CD8-positive, alpha-beta memory T cell (primary cell): ENCODE data around the gene MPHOSPH9. TPM values are rescaled to one million over a fixed set of nuclear protein-coding genes. Genes with fewer than 3 reads are reported as not detected.

Experiments used
- CTCF ChIA-PET: fragments of 350-600 bp; sonication (Branson Sonifier 250); formaldehyde crosslinking; loops from one replicate; lab custom pipeline; 2021; ENCODE audit warnings: antibody characterized with exemption; lab: Charles Lee
- POLR2A ChIA-PET: fragments of 350-600 bp; sonication (Branson Sonifier 250); formaldehyde crosslinking; loops from one replicate; lab custom pipeline; 2021; ENCODE audit warnings: antibody characterized with exemption; lab: Charles Lee
- DNase-seq, 5 donors: peaks; one replicate each; pipeline versions ENCODE4 v3.0.0 to v3.0.0-alpha.2; 2020 to 2022; ENCODE audit warnings: mixed read lengths in 1 of 5
- H3K27ac ChIP-seq: one replicate; pipeline ENCODE4 v1.7.0; 2013; ENCODE audit warnings: low read depth, mild to moderate bottlenecking, low read length, moderate library complexity
- H3K27me3 ChIP-seq: 2 replicates; pipeline ENCODE4 v1.7.0; 2013; ENCODE audit warnings: low read length, mild to moderate bottlenecking; ENCODE audit not compliant: insufficient read depth, poor library complexity, severe bottlenecking
- H3K36me3 ChIP-seq: 2 replicates; pipeline ENCODE4 v1.7.0; 2013; ENCODE audit warnings: mild to moderate bottlenecking, low read length, moderate library complexity; ENCODE audit not compliant: insufficient read depth
- H3K4me1 ChIP-seq: 2 replicates; pipeline ENCODE4 v1.7.0; 2013; ENCODE audit warnings: mild to moderate bottlenecking, low read length, moderate library complexity; ENCODE audit not compliant: insufficient read depth
- H3K4me3 ChIP-seq: 2 replicates; pipeline ENCODE4 v1.7.0; 2013; ENCODE audit warnings: mild to moderate bottlenecking, low read length
- H3K9me3 ChIP-seq: 2 replicates; pipeline ENCODE4 v1.7.0; 2013; ENCODE audit warnings: mild to moderate bottlenecking, low read length
- H3K27ac Mint-ChIP-seq, 8 donors: one replicate each; pipeline ENCODE4 v1.8.0; 2020 to 2021; ENCODE audit warnings: mixed read lengths in 8 of 8, mild to moderate bottlenecking in 6 of 8, inconsistent platforms in 3 of 8, moderate library complexity in 3 of 8
- H3K27me3 Mint-ChIP-seq, 2 donors: one replicate each; pipeline ENCODE4 v1.8.0; 2020 to 2021; ENCODE audit warnings: mixed read lengths in 2 of 2, mild to moderate bottlenecking in 1 of 2, moderate library complexity in 1 of 2
- H3K36me3 Mint-ChIP-seq, 3 donors: one replicate each; pipeline ENCODE4 v1.8.0; 2020 to 2021; ENCODE audit warnings: mixed read lengths in 3 of 3, inconsistent platforms in 1 of 3, mild to moderate bottlenecking in 1 of 3
- H3K4me1 Mint-ChIP-seq, 3 donors: one replicate each; pipeline ENCODE4 v1.8.0; 2020 to 2021; ENCODE audit warnings: mixed read lengths in 3 of 3, inconsistent platforms in 1 of 3, mild to moderate bottlenecking in 1 of 3
- H3K4me3 Mint-ChIP-seq, 7 donors: one replicate each; pipeline ENCODE4 v1.8.0; 2020 to 2021; ENCODE audit warnings: mixed read lengths in 7 of 7, mild to moderate bottlenecking in 6 of 7, moderate library complexity in 4 of 7, inconsistent platforms in 2 of 7
- H3K9me3 Mint-ChIP-seq, 5 donors: one replicate each; pipeline ENCODE4 v1.8.0; 2020 to 2022; ENCODE audit warnings: mixed read lengths in 5 of 5, mild to moderate bottlenecking in 3 of 5, moderate library complexity in 2 of 5, inconsistent platforms in 1 of 5
- polyA plus RNA-seq: library from polyadenylated mRNA; unstranded; fragments of 300-500 nt; fragmentation: Illumina TruSeq; gene quantifications from one replicate; pipeline ENCODE4 v1.2.3, GENCODE V29; 2021
- total RNA-seq, 2 experiments: library from RNA; stranded (reverse); gene quantifications; one replicate each; pipeline ENCODE4 v1.2.3, GENCODE V29; 2021

Gene MPHOSPH9
- total and polyA plus RNA-seq, 3 experiments from 2014 or later = 31.0 to 74.8 (median 67.3) TPM

DNA sequence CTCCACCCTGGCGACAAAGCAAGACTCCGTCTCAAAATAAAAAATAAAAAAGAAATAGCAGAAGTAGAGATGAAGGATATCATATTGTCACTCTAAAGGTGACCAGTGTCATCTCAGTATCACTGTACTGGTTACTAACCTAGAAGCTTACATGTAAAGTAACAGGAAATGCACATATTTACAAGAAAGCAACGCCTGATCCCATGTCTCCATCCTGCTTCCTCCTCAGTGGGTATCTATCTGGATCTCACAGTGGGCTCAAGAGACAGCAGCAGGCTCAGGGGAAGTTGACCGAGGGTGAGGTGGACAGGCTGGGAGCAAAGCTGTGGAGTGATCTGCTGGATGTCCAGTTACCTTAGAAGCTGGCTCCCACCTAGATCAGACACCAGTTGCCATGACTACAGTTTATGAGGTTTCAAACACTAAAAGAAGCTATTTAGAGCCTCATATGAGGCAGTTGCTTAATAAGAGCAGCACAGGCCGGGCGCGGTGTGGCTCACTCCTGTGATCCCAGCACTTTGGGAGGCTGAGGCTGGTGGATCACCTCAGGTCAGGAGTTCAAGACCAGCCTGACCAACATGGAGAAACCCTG, 10.8 kb upstream of the MPHOSPH9 start:
- no peak for DNase-seq
- H3K27me3 ChIP-seq = no peaks in the 10 kb centered on the region
- H3K36me3 Mint-ChIP-seq = peaks cover 0 to 58% (median 2%) of the 10 kb centered on the region in 3 donors
- H3K9me3 ChIP-seq = no peaks in the 10 kb centered on the region
- H3K27me3 Mint-ChIP-seq = no peaks in the 10 kb centered on the region
- H3K27ac Mint-ChIP-seq = peak overlapping the region in 7 of 8 donors; percentile 37 to 85 (median 62)
- ChIA-PET CTCF (interaction anchor here (1.5 kb wide), 1 partner anchor 26 kb away, joined by 3 read pairs; no protein-coding TSS in a partner anchor), POLR2A (interaction anchor here (2.2 kb wide), 1 partner anchor 11 kb away, joined by 8 read pairs; the partner anchor contains the start of genes MPHOSPH9 and MTRFR)
- H3K27ac ChIP-seq = no peak overlapping the region
- H3K4me1 Mint-ChIP-seq = peaks cover 49 to 72% (median 62%) of the 10 kb centered on the region in 3 donors
- H3K4me1 ChIP-seq = peaks cover 32% of the 10 kb centered on the region
- no peaks in the 10 kb centered on the region for H3K9me3 Mint-ChIP-seq
- H3K4me3 ChIP-seq = no peak overlapping the region
- peaks cover 3% of the 10 kb centered on the region for H3K36me3 ChIP-seq
- no peak overlapping the region for H3K4me3 Mint-ChIP-seq

DNA sequence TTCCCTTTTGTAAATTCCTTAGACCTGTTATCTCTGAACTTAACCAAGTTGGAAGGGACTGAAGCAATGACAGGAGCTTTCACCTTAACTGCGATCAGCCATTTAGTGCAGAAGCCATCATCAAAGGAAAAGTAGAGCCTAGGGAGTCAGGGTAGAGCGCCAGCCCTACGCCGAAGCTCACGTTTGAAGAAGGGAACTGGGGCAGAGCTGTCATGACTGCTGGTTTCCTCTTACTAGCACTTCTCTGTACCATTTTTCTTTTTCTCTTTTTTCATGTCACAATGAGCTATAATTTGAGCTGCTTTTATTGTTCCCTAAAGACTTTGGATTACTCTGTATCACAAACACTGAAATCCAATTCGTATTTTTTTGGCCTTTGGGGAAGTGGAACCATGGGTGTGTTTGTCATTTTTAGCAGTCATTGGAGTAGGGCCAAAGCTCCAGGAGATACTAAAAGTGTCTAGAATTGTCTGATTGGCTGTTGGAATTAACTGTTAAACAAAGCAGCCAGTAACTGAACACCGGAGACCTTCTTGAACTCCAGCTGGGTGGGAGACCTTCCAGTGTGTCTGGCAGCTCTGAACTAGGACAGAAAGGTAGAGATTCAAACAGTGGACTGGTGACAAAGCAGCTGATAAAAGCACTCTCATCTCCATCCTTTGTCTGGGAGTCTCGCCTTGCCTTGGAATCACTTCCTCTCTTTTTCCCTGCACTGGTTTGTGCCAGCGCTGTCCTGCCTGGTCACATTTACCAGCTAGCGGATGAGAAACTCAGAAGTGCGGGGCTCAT, 9.4 kb upstream of the MPHOSPH9 start:
- Histone ChIP-seq H3K4me1 (peaks cover 40% of the 10 kb centered on the region), H3K9me3 (no peaks in the 10 kb centered on the region), H3K4me3 (no peak overlapping the region), H3K36me3 (peaks cover 3% of the 10 kb centered on the region), H3K27me3 (no peaks in the 10 kb centered on the region), H3K27ac (no peak overlapping the region)
- POLR2A ChIA-PET = interaction anchor here (2.2 kb wide), 1 partner anchor 9 kb away, joined by 8 read pairs; the partner anchor contains the start of genes MPHOSPH9 and MTRFR
- no peaks in the 10 kb centered on the region for H3K9me3 Mint-ChIP-seq
- H3K4me3 Mint-ChIP-seq = peak overlapping the region in 1 of 7 donors; percentile 48
- H3K27me3 Mint-ChIP-seq = no peaks in the 10 kb centered on the region
- H3K4me1 Mint-ChIP-seq = peaks cover 46 to 72% (median 61%) of the 10 kb centered on the region in 3 donors
- CTCF ChIA-PET = interaction anchor here (0.7 to 11.9 kb wide), 5 partner anchors 10 to 382 kb away, joined by 3 to 113 read pairs (median 4); partner anchors contain the start of genes MPHOSPH9 and MTRFR
- H3K36me3 Mint-ChIP-seq = peaks cover 0 to 56% (median 2%) of the 10 kb centered on the region in 3 donors
- DNase-seq = peak in 1 of 5 donors; percentile 37
- H3K27ac Mint-ChIP-seq = peak overlapping the region in 7 of 8 donors; percentile 14 to 91 (median 77)

- H3K9me3 Mint-ChIP-seq = no peaks in the 10 kb centered on the region
- CTCF ChIA-PET = interaction anchor here (0.8 to 11.9 kb wide), 18 partner anchors 8 to 367 kb away, joined by 3 to 113 read pairs (median 4); partner anchors contain the start of gene TMED2
- no peak overlapping the region for H3K4me3 Mint-ChIP-seq
- H3K27me3 Mint-ChIP-seq = no peaks in the 10 kb centered on the region
- no peak overlapping the region for H3K4me3 ChIP-seq
- no peak for DNase-seq
- peak overlapping the region in 4 of 8 donors; percentile 24 to 94 (median 32) for H3K27ac Mint-ChIP-seq
- H3K27me3 ChIP-seq = no peaks in the 10 kb centered on the region
- peaks cover 42 to 72% (median 69%) of the 10 kb centered on the region in 3 donors for H3K4me1 Mint-ChIP-seq
- H3K36me3 Mint-ChIP-seq = peaks cover 0 to 60% (median 2%) of the 10 kb centered on the region in 3 donors
- POLR2A ChIA-PET = interaction anchor here (1.2 kb wide), 1 partner anchor 16 kb away, joined by 3 read pairs; no protein-coding TSS in a partner anchor
- H3K27ac ChIP-seq = no peak overlapping the region
- peaks cover 67% of the 10 kb centered on the region for H3K4me1 ChIP-seq
- peaks cover 3% of the 10 kb centered on the region for H3K36me3 ChIP-seq
- no peaks in the 10 kb centered on the region for H3K9me3 ChIP-seq
Measured at GRCh38 chr12:123238961-123239360, 6.0 kb upstream of the MPHOSPH9 start.

- H3K9me3 Mint-ChIP-seq = peaks cover 0 to under 1% (median 0%) of the 10 kb centered on the region in 5 donors
- ChIA-PET POLR2A (interaction anchor here (1.2 to 1.7 kb wide), 3 partner anchors 10 to 195 kb away, joined by 3 to 7 read pairs (median 7); no protein-coding TSS in a partner anchor), CTCF (interaction anchor here (0.7 to 11.9 kb wide), 35 partner anchors 9 to 448 kb away, joined by 3 to 113 read pairs (median 4); partner anchors contain the start of genes ARL6IP4, OGFOD2 and TMED2)
- H3K27ac ChIP-seq = no peak overlapping the region
- H3K36me3 Mint-ChIP-seq = peaks cover 0 to 64% (median 2%) of the 10 kb centered on the region in 3 donors
- no peaks in the 10 kb centered on the region for H3K9me3 ChIP-seq
- H3K27ac Mint-ChIP-seq = peak overlapping the region in 6 of 8 donors; percentile 50 to 94 (median 79)
- no peak for DNase-seq
- H3K27me3 Mint-ChIP-seq = no peaks in the 10 kb centered on the region
- H3K4me3 Mint-ChIP-seq = peak overlapping the region in 5 of 7 donors; percentile 18 to 81 (median 39)
- H3K4me1 ChIP-seq = peaks cover 64% of the 10 kb centered on the region
- H3K4me1 Mint-ChIP-seq = peaks cover 44 to 74% (median 70%) of the 10 kb centered on the region in 3 donors
- no peaks in the 10 kb centered on the region for H3K27me3 ChIP-seq
- no peaks in the 10 kb centered on the region for H3K36me3 ChIP-seq
- H3K4me3 ChIP-seq = no peak overlapping the region
Measured at GRCh38 chr12:123238330-123238682, 5.4 kb upstream of the MPHOSPH9 start.

- Histone ChIP-seq H3K4me3 (no peak overlapping the region), H3K4me1 (peaks cover 64% of the 10 kb centered on the region), H3K36me3 (no peaks in the 10 kb centered on the region), H3K27me3 (no peaks in the 10 kb centered on the region), H3K9me3 (no peaks in the 10 kb centered on the region), H3K27ac (no peak overlapping the region)
- POLR2A ChIA-PET = interaction anchor here (0.6 to 1.7 kb wide), 4 partner anchors 9 to 307 kb away, joined by 3 to 7 read pairs (median 5); no protein-coding TSS in a partner anchor
- Mint-ChIP-seq H3K27me3 (peaks cover 0 to 2% of the 10 kb centered on the region in 2 donors), H3K27ac (peak overlapping the region in 7 of 8 donors; percentile 50 to 94 (median 79)), H3K36me3 (peaks cover 0 to 67% (median 2%) of the 10 kb centered on the region in 3 donors), H3K4me1 (peaks cover 46 to 77% (median 72%) of the 10 kb centered on the region in 3 donors), H3K4me3 (peak overlapping the region; percentile 23 to 83 (median 43)), H3K9me3 (peaks cover 0 to 2% (median 0%) of the 10 kb centered on the region in 5 donors)
- DNase-seq = peak; percentile 46 to 79 (median 59)
- CTCF ChIA-PET = interaction anchor here (0.7 to 11.9 kb wide), 36 partner anchors 10 to 447 kb away, joined by 3 to 113 read pairs (median 4); partner anchors contain the start of genes ARL6IP4, OGFOD2 and TMED2
Measured at GRCh38 chr12:123237646-123238329, 4.8 kb upstream of the MPHOSPH9 start.

GRCh38 chr12:123233505-123234308, 766 bp upstream of the MPHOSPH9 start:
- Mint-ChIP-seq H3K27ac (peak overlapping the region; percentile 93 to 99 (median 98)), H3K36me3 (peaks cover 0 to 44% (median 0%) of the 10 kb centered on the region in 3 donors), H3K4me1 (peaks cover 60 to 90% (median 89%) of the 10 kb centered on the region in 3 donors), H3K27me3 (peaks cover 0 to 2% of the 10 kb centered on the region in 2 donors), H3K4me3 (peak overlapping the region; percentile 92 to 100 (median 99)), H3K9me3 (peaks cover 0 to 2% (median 0%) of the 10 kb centered on the region in 5 donors)
- H3K36me3 ChIP-seq = no peaks in the 10 kb centered on the region
- peak overlapping the region; percentile 79 for H3K4me3 ChIP-seq
- DNase-seq = no peak
- no peaks in the 10 kb centered on the region for H3K9me3 ChIP-seq
- POLR2A ChIA-PET = interaction anchor here (0.5 to 3.4 kb wide), 22 partner anchors 9 to 707 kb away, joined by 3 to 69 read pairs (median 7); partner anchors contain the start of genes ARL6IP4, DDX55, KMT5A and KNTC1
- peak overlapping the region; percentile 91 for H3K27ac ChIP-seq
- CTCF ChIA-PET = interaction anchor here (0.7 to 11.9 kb wide), 10 partner anchors 9 to 440 kb away, joined by 3 to 113 read pairs (median 4); no protein-coding TSS in a partner anchor
- no peaks in the 10 kb centered on the region for H3K27me3 ChIP-seq
- peaks cover 80% of the 10 kb centered on the region for H3K4me1 ChIP-seq
